ENCODE results near the gene SLC1A1.

Gene SLC1A1

GRCh38 chr9:4574657-4575243 is 84.5 kb downstream of the SLC1A1 start:
- no peak for DNase-seq (ENCODE audit: low read depth)
- no peak for TF ChIP-seq CTCF (conservative IDR thresholded peaks at IDR 0.05; ENCODE audit: low read depth, low read length)
- H3K4me3 ChIP-seq (ENCODE audit: low read length) = no peak overlapping the region

GRCh38 chr9:4575997-4576396 is 85.7 kb downstream of the SLC1A1 start:
- no peak overlapping the region for H3K4me3 ChIP-seq (ENCODE audit: low read length)
- DNase-seq (ENCODE audit: low read depth) = no peak
- TF ChIP-seq CTCF (conservative IDR thresholded peaks at IDR 0.05; ENCODE audit: low read depth, low read length) = no peak

- DNase-seq (ENCODE audit: low read depth) = no peak
- no peak for TF ChIP-seq CTCF (conservative IDR thresholded peaks at IDR 0.05; ENCODE audit: low read depth, low read length)
- no peak overlapping the region for H3K4me3 ChIP-seq (ENCODE audit: low read length)
Measured at GRCh38 chr9:4576448-4576847, 86.2 kb downstream of the SLC1A1 start.

- H3K4me3 ChIP-seq (ENCODE audit: low read length) = no peak overlapping the region
- peak; percentile 15 for DNase-seq (ENCODE audit: low read depth)
Measured at GRCh38 chr9:4579001-4579400, 88.7 kb downstream of the SLC1A1 start.

GRCh38 chr9:4581035-4581760 is 90.9 kb downstream of the SLC1A1 start:
- peak; percentile 43 for DNase-seq (ENCODE audit: low read depth)
- TF ChIP-seq CTCF (conservative IDR thresholded peaks at IDR 0.05; ENCODE audit: low read depth, low read length) = no peak
- H3K4me3 ChIP-seq (ENCODE audit: low read length) = no peak overlapping the region

More at GRCh38 chr9:4579001-4579400, 88.7 kb downstream of the SLC1A1 start:
- no peak for TF ChIP-seq CTCF (conservative IDR thresholded peaks at IDR 0.05; ENCODE audit: low read depth, low read length)

- no peak for DNase-seq (ENCODE audit: low read depth)
- TF ChIP-seq CTCF (conservative IDR thresholded peaks at IDR 0.05; ENCODE audit: low read depth, low read length) = no peak
- H3K4me3 ChIP-seq (ENCODE audit: low read length) = no peak overlapping the region
Measured at GRCh38 chr9:4581861-4582565, 91.7 kb downstream of the SLC1A1 start.
